ENCODE results near the gene MEFV. TPM values are rescaled to one million over a fixed set of nuclear protein-coding genes. Genes with fewer than 3 reads are reported as not detected.

MEFV gene
- total and polyA plus RNA-seq, 2 of the 13 experiments (the other 11 are each of a cell fraction or from before 2014, with no cell fraction given), result 0.22 TPM; not detected in 1

- TF ChIP-seq ZNF530 (CRISPR knock-in tag; IDR thresholded peaks at IDR 0.05; ENCODE audit: low read depth) (no peak), IRF2 (CRISPR knock-in tag; IDR thresholded peaks at IDR 0.05) (peak; percentile 24; the same call in 1 of the 2 replicates), ZKSCAN8 (CRISPR knock-in tag; IDR thresholded peaks at IDR 0.05; ENCODE audit: borderline replicate concordance) (peak; percentile 25; the same call in 1 of the 2 replicates), POLR2A (IDR thresholded peaks at IDR 0.05; ENCODE audit: insufficient read depth in 1 of 2, low read depth in 2 of 2, low read length in 2 of 2) (peak; percentile 27 to 59; a peak in 1 of 4 replicates), ZNF407 (CRISPR knock-in tag; IDR thresholded peaks at IDR 0.05; ENCODE audit: not compliant biosample characterization) (peak; percentile 57), TEAD3 (CRISPR knock-in tag; optimal IDR thresholded peaks at IDR 0.05; ENCODE audit: borderline replicate concordance) (peak; percentile 25), SAFB2 (CRISPR knock-in tag; IDR thresholded peaks at IDR 0.05; ENCODE audit: borderline replicate concordance, low read depth) (no peak), RCOR2 (CRISPR knock-in tag; IDR thresholded peaks at IDR 0.05) (0 out of 2 replicates have a peak, but pooled peaks have one; percentile 19), NR2F1 (CRISPR knock-in tag; IDR thresholded peaks at IDR 0.05) (no peak), TBX3 (IDR thresholded peaks at IDR 0.05; ENCODE audit: borderline replicate concordance) (no peak), CREB1 (IDR thresholded peaks at IDR 0.05) (peak; percentile 16; the same call in 1 of the 2 replicates), CREB1 (CRISPR knock-in tag; IDR thresholded peaks at IDR 0.05) (peak; percentile 45; the same call in 1 of the 2 replicates), MEIS1 (CRISPR knock-in tag; IDR thresholded peaks at IDR 0.05; ENCODE audit: borderline replicate concordance) (peak; percentile 27; the same call in 1 of the 2 replicates), ZNF331 (CRISPR knock-in tag; IDR thresholded peaks at IDR 0.05) (0 out of 2 replicates have a peak, but pooled peaks have one; percentile 27), ZNF598 (CRISPR knock-in tag; IDR thresholded peaks at IDR 0.05; ENCODE audit: borderline replicate concordance) (no peak), ZNF660 (CRISPR knock-in tag; IDR thresholded peaks at IDR 0.05; ENCODE audit: borderline replicate concordance, low read depth) (no peak), GMEB1 (CRISPR knock-in tag; IDR thresholded peaks at IDR 0.05; ENCODE audit: borderline replicate concordance) (peak; percentile 25; the same call in 1 of the 2 replicates), RXRA (CRISPR knock-in tag; IDR thresholded peaks at IDR 0.05) (0 out of 2 replicates have a peak, but pooled peaks have one; percentile 13), ASH2L (IDR thresholded peaks at IDR 0.05; ENCODE audit: insufficient read length, low read depth, low read length) (peak; percentile 56)
Measured at GRCh38 chr16:3207086-3207953, 49.1 kb downstream of the MEFV start (continued).
